GM19467 (cell line): ENCODE results near the gene CR1L.
"Not testable (repeated sequence)": the region's sequence is repeated elsewhere in the genome, so short reads cannot be mapped to it uniquely, and the experiment has no call there.

Experiments
- ATAC-seq: cut with Tn5 transposase; IDR thresholded peaks from one replicate; pipeline ENCODE4 v1.9.1; 2021; ENCODE audit warnings: mild to moderate bottlenecking, moderate library complexity; ENCODE audit not compliant: unreplicated experiment

CR1L gene

GRCh38 chr1:207766569-207766968 is 121.6 kb downstream of the CR1L start:
- ATAC-seq = no peak

- ATAC-seq = not testable (repeated sequence)
These were observed 125.6 kb downstream of the CR1L start for GRCh38 chr1:207770514-207770913.
